GM18868 (cell line): ENCODE data around the gene RNF2.
"Not testable (repeated sequence)": the region's sequence is repeated elsewhere in the genome, so short reads cannot be mapped to it uniquely, and the experiment has no call there.

ENCODE experiments used
- ATAC-seq: cut with Tn5 transposase; IDR thresholded peaks from one replicate; pipeline ENCODE4 v1.9.1; 2021; ENCODE audit warnings: mild to moderate bottlenecking, moderate library complexity; ENCODE audit not compliant: unreplicated experiment

The RNF2 gene

DNA sequence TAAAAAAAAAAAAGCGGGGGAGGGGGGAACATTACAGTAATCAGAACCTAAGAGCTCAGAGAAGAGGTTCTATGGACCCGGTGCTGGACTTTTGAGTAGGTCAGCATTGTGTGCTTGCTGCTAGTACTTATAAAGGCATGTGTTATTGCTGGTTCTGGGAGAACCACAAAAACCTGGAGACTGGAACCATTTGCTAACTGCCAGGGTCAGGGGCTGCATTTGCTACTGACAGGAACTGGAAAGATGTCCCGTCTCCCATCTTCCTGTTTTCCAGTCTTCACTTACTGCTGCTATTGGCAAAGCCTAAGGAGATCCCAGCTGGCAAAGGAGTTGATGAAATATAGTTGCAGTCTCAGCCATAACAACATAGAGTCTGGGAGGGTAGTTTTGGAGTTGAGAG, 4.3 kb downstream of the RNF2 start:
- no peak for ATAC-seq

DNA sequence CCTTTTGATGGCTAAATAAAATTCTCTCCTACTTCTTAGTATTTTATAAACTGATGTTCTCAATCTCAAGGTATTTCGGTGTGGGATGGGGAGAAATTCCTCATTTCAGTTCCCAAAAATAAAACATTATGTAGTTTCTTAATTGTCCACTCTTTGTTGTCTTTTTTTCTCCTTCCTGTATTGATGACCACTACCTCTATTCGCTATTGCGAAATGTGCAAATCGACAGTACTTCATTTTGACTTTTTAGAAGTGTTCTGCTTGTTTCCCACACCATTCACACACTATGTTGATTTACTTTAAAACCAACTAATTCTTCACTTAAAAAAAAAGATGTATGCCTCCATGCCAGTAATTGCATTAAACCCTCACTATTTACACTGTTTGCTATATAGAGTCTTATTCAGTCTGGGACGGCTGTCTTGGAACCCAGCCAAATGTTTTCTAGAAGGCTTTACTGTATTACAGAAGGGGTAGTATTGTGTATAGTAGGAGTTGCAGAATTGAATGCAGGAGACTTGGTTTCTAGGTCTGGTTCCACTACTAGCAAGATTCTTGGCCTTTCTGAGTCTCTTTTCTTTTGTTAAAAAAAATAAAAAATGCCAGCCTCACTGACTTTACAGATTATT, 5.6 kb downstream of the RNF2 start:
- ATAC-seq = no peak

DNA sequence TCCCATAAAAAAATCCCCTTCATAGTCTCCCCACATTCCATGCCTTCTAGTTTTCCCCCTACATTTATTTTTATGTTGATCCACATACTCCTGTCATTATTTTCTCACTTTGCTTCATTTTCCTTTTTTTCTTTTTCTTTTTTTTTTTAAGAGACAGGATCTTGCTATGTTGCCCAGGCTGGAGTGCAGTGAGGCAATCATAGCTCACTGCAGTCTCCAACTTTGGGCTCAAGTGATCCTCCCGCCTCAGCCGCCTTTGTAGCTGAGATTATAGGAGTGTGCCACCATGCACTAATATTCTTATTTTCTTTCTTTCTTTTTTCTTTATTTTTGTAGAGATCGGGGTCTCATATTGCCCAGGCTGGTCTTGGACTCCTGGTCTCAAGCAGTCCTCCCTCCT, 7.8 kb downstream of the RNF2 start:
- ATAC-seq = no peak

DNA sequence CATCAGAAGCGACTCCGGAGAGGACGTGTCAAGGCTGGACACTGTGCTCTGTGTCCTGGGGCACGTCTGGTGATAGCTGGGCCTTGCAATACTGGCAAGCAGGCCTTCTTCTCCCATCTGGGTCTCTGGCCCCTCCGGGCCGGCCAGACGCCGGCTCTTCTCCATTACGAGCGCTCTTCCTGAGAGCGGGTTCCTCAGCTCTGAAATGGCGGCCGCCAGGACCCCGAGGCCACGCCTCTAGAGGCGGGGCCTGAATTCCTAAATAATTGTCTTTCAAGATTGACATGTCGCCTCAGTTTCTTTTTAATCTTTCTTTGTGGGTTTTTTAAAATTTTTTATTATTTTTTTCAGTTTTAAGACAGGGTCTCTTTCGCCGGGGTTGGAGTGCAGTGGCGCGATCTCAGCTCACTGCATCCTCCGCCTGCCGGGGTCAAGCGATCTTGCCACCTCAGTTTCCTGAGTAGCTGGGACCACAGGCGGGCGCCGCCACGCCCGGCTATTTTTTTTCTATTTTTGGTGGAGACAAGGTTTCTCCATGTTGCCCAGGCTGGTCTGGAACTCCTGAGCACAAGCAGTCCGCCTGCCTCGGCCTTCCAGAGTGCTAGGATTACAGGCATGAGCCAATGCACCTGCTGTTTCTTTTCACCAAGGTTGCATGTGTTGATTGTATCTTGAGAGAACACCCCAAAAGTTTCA, 9.2 kb downstream of the RNF2 start:
- no peak for ATAC-seq

DNA sequence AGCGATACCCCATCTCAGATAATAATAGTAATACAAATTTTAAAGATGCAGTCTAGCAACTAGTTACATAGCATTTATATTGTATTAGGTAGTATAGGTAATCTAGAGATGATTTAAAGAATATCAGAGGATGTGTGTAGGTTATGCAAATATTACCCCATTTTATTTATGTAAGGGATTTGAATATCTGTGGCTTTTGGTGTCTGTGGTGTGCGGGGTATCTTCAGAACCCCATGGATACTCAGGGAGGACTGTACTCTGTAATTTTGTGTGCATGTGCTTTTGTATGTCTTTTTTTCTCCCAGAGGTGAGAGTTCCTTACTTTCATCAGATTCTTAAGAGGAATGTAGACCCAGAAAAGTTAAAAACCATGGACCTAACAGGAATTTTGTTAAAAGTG, 12.8 kb downstream of the RNF2 start:
- ATAC-seq = no peak

DNA sequence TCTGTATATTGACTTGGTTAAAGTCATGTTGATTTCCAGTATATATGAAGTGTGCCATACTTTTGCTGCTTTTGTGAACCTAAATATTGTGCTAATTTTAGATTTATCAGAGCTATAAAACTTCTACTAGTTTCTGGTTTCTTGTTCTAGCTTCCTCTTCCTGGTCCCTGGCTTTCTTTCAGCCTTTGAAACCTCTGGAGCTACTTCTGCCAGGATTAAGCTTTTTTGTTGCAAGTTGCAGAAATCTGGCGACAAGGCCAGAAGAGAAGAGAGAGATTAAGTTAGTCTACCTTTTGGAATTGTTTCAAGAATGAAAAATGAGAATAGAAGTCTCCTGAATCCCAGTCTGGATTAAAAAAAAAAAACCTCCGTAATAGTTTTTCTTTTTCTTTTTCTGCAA, 13.5 kb downstream of the RNF2 start:
- ATAC-seq = no peak

DNA sequence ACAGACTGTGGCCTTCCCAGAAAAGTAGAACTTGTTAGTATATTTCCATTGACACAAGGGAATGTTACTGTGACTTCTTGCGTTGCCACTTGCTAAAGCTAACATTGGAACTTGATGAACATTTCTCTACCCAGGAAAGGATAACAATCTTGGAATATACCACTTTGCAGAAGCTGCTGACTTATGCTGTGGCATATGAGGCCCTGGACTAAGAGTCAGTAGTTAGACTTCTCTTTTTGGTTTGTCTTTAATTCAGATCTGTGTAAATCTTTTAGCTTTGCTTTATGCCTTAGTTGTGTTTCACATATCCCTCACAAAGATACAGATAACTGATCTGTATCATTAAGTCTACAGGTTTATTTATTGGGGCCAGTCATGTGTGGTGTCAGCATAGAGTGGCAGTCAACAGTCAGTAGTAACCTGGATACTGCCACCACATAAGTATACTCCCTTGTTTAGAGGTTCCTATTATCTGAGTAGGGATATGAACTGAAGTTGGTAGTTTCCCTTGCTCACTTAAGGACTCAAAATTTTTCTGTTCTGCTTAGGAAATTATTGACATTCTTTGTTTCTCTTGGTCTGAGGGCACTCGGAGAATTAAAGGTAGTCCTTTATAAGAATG, 14.7 kb downstream of the RNF2 start:
- peak; percentile 37 for ATAC-seq

DNA sequence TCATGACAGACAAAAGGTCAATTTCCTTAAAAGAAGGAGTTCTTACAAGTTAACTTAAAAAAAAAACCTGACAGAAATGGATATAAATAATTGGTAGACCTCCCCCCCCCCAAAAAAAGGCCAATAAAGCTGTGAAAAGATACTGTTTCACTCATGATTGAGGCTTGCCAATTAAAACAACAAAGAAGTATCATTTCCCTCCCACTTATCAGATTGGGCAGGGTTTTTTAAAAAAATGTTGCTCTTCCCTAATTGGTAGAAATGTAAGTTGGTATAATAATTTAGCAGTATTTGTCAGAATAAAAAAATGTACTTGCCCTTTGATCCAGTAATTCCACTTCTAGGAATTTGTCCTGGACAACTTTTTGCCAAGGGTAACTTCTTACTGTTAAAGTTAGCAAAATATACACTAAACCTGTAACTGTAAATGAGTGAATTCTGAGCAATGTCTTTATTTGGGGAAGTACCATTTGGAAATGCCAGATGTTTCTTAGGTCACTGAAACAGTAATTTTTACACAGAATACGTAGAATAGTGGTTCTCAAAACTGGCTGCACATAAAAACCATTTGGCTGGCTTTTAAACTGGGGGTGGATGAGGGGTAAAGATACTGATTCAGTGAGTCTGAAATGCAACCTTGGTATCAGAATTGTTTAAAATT, 17.5 kb downstream of the RNF2 start:
- ATAC-seq = peak; percentile 54

DNA sequence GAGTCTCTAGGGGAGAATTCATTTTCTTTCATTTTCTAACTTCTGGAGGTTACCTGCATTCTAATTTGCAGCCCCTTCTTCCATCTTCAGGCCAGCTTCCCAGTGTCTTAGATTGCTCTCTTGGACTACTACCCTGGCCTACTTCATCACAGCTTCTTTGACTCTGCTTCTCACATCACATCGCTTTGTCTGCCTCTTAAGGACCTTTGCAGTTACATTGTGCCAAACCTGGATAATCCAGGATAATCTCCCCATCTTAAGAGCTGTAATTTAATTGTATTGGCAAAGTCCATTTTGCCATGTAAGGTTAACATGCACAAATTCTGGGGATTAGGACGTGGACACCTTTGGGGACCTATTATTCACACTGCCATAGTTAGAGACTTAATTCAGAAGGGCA, 18.4 kb downstream of the RNF2 start:
- ATAC-seq = no peak

DNA sequence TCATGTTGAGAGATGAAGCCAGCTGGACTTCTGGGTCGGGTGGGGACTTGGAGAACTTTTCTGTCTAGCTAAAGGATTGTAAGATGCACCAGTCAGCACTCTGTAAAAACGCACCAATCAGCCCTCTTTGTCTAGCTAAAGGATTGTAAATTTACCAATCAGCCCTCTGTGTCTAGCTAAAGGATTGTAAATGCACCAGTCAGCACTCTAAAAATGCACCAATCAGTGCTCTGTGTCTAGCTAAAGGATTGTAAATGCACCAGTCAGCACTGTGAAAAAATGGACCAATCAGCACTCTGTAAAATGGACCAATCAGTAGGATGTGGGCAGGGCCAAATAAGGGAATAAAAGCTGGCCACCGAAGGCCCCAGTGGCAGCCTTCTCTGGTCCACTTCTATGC, 19.6 kb downstream of the RNF2 start:
- ATAC-seq = not testable (repeated sequence)

DNA sequence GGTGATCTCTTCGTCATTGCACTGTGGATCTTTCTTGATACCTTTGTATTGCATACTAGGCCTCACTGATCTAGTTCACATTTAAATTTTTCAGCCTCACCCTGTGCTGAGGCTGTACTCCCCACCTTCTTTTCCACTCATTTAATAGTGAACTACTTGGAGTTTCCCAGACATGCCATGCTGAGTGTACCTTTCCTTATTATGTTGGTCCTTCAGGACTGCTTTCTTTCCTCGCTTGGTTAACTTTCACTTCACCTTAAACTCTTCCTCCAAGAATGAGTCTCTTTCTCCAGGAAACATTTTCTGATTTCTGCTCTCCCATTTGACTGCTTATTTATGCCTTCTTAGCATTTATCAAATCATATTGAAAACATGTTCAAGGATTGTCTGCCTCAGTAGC, 20.8 kb downstream of the RNF2 start:
- ATAC-seq = no peak

DNA sequence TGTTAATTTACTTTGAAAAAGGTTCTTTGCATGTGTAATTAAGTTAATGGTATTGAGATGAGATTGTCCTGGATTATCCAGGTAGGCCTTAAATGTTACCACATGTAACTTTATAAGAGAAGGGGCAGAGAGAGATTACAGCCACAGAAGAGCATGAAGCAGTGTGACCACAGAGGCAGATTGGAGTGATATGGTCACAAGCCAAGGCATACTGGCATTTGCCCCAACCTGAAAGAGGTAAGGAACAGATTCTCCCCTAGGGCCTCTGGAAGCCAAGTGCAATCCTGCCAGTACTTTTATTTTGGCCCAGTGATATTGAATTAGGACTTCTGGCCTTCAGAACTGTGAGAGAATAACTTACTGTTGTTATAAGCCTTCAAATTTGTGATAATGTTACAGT, 23.0 kb downstream of the RNF2 start:
- no peak for ATAC-seq

DNA sequence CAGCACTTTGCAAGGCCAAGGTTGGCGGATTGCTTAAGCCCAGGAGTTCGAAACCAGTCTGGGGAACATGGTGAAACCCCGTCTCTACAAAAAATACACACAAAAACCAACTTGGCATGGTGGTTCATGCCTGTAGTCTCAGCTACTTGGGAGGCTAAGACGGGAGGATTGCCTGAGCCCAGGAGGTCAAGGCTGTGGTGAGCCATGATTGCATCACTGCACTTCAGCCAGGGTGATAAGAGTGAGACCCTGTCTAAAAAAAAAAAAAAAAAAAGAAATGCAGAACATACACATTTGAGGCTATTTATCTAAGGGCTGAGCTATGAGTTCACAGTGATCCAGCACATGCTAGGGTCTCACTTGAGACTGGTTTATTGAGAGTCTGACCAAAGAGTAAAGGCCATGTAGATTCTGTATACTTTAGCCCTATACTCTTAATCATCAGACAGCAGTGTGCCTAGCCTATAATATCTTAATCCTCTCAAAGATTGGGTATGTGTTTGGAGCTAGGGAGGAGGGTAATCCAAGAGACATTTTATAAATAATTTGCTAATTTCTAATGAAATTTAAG, 23.9 kb downstream of the RNF2 start:
- no peak for ATAC-seq

DNA sequence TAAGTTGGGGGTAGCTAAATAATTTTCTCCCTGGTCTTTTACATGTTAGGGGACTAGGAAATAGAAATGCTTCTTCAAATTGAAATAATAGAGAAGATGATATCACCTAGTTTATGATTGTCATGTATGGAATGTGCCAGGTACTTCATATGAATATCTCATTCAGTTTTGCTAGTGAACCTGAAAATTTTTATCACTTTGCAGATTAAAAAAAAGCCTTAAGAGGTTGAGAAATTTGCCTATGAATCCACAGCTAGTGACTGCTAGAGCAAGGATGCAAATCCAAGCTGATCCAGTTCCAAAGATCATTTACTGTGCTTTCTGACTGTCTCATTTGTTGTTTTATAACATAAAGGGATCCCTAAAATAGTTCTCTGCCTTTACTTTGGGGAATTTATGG, 24.7 kb downstream of the RNF2 start:
- ATAC-seq = no peak

DNA sequence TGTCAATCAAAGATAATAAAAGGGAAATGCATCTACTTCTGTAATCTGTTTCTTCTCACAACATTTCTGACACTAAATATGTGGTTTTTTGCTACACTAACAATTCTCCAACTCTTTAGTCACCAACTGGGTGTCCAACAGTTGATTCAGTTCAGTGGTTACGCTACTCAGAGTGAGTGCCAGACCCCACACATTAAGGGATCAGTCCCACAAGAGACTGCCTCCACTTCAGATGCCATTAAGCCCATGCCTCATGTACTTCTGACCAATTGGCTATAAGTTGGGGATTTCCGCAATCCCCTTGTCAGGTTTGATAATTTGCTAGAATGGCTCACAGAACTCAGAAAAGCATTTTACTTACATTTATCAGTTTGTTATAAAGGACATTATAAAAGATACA, 28.4 kb downstream of the RNF2 start:
- no peak for ATAC-seq

DNA sequence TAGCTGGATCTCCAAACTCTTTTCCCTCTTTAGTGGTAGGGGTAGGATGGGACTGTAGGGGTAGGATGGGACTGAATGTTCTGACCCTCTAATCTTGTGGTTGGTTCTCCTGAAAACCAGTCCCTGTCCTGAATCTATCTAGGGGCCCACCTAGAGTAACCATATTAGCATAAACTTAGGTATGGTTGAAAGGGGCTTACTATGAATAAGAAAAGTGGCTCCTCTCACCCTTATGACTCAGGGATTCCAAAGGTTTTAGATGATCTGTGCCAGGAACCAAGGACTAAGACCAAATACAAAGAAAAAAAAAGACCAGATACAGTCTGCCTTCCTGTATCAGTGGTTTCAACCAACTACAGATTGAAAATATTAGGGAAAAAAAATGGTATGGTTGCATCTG, 28.9 kb downstream of the RNF2 start:
- no peak for ATAC-seq

DNA sequence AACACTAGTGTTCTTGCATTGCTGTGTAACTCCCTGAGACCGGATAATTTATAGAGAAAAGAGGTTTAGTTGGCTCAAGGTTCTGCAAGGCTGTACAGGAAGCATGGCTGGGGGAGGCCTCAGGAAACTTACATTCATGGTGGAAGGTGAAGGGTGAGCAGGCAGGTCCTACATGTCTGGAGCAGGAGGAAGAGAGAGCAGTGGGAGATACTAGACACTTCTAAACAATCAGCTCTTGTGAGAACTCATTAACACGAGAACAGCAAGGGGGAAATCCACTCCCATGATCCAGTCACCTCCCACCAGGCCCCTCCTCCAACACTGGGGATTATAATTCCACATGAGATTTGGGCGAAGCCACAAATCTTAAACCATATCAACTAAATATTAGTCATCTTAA, 30.1 kb downstream of the RNF2 start:
- ATAC-seq = no peak

DNA sequence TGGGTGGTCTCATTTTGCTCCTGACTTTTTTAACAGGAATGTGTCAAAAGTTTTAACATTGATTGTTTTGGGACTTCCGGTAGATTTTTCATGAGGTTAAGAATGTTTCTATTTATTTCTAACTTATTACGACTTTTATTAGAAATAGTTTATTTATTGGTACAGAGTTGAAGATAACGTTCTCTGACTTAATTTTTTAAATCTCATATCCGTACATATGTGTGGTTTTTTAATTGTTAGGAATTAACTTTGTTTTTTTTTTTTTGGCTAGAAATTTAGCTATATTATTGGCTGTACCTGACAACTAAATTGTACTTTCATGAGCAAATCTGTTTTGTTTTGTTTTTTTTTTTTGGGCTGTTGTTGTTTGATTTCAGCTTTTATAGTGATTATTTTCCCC, 32.0 kb downstream of the RNF2 start:
- ATAC-seq = no peak

DNA sequence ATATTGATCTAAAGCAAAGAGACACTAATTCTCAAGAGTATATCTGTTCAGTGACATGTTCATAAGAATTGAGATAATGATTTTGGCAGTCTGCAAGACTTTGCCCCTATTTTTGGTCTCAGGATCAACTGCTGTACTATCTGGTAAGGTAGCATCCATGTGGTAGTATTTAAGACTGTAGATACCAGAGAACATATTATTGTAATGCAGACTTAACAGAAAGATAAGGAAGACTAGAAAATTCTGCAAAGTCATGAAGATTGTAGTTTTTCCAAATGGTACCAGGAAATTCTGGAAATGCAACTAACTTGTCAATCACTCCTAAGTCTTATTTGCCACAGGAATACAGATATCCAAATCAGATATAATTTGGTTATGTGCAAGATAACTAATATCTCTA, 35.1 kb downstream of the RNF2 start:
- ATAC-seq = no peak

DNA sequence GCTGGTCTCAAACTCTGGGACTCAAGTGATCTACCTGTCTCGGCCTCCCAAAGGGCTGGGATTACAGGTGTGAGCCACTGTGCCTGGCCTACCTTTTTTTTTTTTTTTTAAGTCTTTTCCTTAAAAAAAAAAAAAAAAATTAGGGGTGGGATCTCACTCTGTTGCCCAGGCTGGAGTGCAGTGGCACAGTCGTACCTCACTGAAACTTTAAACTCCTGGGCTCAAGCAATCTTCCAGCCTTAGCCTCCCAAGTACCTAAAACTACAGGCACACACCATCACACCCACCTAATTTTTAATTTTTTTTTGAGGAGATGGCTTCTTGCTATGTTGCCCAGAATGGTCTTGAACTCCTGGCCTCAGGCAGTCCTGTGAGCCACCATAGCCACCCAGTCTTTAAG, 38.5 kb downstream of the RNF2 start:
- ATAC-seq = no peak

DNA sequence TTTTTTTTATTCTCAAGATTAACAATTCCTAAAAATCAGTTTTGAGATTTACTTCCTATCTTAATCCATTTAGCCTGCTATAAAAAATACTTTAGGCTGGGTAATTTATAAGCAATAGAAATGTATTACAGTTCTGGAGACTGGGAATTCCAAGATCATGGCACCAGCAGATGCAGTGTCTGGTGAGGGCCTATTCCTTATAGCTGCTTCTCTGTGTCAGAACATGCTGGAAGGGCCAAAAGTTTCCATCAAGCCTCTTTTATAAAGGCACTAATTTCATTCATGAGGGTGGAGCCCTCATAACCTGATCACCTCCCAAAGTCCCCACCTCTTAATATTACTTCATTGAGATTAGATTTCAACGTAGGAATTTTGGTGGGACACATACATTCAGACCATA, 41.7 kb downstream of the RNF2 start:
- ATAC-seq = no peak

DNA sequence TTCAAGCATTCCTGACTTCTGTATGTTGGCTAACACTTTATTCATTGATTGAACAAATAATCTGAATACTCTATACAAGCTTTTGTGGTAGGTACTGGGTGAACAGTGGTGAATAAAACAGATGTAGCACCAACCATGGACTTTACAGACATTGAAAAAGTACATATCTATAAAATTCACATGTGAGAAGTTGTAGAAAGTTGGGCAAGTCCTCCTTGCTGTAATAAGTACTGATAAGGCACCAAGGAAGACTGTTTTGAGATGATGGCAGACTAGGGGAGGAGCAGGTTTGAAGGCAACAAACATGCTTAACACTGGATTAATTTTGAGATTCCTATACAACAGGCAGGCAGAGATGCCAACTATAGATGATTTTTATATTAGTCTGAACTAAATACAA, 42.4 kb downstream of the RNF2 start:
- ATAC-seq = no peak
